Upper lobe of right lung (tissue), 1 donor: ENCODE measurements around the gene MAML1. TPM values are rescaled to one million over a fixed set of nuclear protein-coding genes. Genes with fewer than 3 reads are reported as not detected.

Source experiments
- ATAC-seq: fragments of 200-7000 bp; cut with Tn5 transposase; one replicate; pipeline ENCODE4 v1.9.1; 2020; ENCODE audit warnings: mild to moderate bottlenecking, moderate library complexity
- DNase-seq: peaks from one replicate; pipeline ENCODE4 v3.0.0-alpha.2; 2020
- H3K27ac ChIP-seq: fragments of 200-600 bp; one replicate; pipeline ENCODE4 v1.8.0; 2022
- H3K27me3 ChIP-seq: fragments of 200-600 bp; one replicate; pipeline ENCODE4 v1.8.0; 2022; ENCODE audit warnings: mild to moderate bottlenecking
- H3K36me3 ChIP-seq: fragments of 200-600 bp; one replicate; pipeline ENCODE4 v1.8.0; 2022
- H3K4me1 ChIP-seq: fragments of 200-600 bp; one replicate; pipeline ENCODE4 v1.8.0; 2022
- H3K4me3 ChIP-seq: fragments of 200-600 bp; one replicate; pipeline ENCODE4 v1.8.0; 2022; ENCODE audit warnings: mild to moderate bottlenecking
- H3K9me3 ChIP-seq: fragments of 200-600 bp; one replicate; pipeline ENCODE4 v1.8.0; 2022
- intact Hi-C: fragments of 100-400 bp; cut with DNase I; formaldehyde crosslinking; loops from one replicate; pipeline ENCODE4 v1.11.0; 2022
- total RNA-seq: library from RNA; stranded (reverse); fragmentation: NEBNext Ultra II Directional; extraction: Animal tissue kit (Norgen Biotek cat#: 25700); gene quantifications from one replicate; pipeline ENCODE4 v1.2.1, GENCODE V29; 2021
- TF ChIP-seq, protein P1 (sequence below): fragments of 200-600 bp; IDR thresholded peaks from one replicate; pipeline ENCODE4 v1.8.0; 2022; ENCODE audit warnings: antibody characterized with exemption
- donor health status: DM: no; HTN: yes; CAD: no; lungs with severe emphysema.

MAML1 gene
- total RNA-seq, 1 donor from 2014 or later, result 24.4 TPM

DNA sequence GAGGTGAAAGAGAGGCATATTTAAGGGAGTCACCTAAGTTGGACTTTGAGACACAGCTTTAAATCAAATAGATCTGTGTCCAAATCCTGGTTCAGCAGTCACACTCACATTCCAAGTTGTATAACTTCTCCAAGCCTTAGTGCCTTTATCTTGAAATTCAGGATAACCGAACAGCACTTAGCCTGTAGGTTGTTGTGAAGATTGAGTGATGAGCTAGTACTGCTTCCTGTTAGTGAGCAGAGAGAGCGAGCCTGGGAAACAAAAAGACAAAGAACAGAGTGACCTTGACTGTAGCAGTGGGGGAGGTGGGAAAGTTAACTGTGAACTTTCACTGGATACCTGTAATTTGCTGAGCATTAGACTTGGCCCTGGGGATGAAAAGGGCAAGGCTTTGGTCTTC lies 22.4 kb downstream of the MAML1 start:
- ATAC-seq, result no peak
- Histone ChIP-seq H3K36me3 (no peaks in the 10 kb centered on the region), H3K27me3 (no peaks in the 10 kb centered on the region), H3K4me1 (peaks cover 27% of the 10 kb centered on the region), H3K27ac (no peak overlapping the region), H3K9me3 (no peaks in the 10 kb centered on the region), H3K4me3 (no peak overlapping the region)
- DNase-seq, result no peak
- intact Hi-C loops, result no loop called here
- TF ChIP-seq, protein P1, sequence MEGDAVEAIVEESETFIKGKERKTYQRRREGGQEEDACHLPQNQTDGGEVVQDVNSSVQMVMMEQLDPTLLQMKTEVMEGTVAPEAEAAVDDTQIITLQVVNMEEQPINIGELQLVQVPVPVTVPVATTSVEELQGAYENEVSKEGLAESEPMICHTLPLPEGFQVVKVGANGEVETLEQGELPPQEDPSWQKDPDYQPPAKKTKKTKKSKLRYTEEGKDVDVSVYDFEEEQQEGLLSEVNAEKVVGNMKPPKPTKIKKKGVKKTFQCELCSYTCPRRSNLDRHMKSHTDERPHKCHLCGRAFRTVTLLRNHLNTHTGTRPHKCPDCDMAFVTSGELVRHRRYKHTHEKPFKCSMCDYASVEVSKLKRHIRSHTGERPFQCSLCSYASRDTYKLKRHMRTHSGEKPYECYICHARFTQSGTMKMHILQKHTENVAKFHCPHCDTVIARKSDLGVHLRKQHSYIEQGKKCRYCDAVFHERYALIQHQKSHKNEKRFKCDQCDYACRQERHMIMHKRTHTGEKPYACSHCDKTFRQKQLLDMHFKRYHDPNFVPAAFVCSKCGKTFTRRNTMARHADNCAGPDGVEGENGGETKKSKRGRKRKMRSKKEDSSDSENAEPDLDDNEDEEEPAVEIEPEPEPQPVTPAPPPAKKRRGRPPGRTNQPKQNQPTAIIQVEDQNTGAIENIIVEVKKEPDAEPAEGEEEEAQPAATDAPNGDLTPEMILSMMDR, result no peak

DNA sequence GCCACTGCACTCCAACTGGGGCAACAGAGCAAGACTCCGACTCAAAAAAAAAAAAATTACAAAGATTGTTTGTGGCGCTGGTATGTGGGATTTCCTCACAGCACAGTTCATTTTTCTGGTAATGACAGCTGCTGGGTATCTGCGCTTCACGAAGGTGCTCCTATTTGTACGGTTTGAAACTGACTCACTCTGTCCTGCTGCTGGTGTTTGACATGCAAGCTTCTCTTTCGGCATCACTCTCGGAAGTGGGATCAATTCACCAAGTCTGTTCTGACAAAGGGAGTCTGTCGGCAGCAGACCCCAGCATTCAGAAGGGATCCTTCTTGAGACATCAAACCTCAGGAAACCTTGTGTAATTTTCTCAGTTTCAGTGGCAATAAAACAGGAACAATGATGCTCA lies 26.3 kb downstream of the MAML1 start:
- peaks cover 60% of the 10 kb centered on the region for H3K4me1 ChIP-seq
- TF ChIP-seq, protein P1, result no peak
- DNase-seq (no peak), ATAC-seq (peak; percentile 5)
- H3K4me3 ChIP-seq, result no peak overlapping the region
- H3K27me3 ChIP-seq, result no peaks in the 10 kb centered on the region
- intact Hi-C loops, result no loop called here
- H3K27ac ChIP-seq, result no peak overlapping the region
- H3K9me3 ChIP-seq, result no peaks in the 10 kb centered on the region
- no peaks in the 10 kb centered on the region for H3K36me3 ChIP-seq

DNA sequence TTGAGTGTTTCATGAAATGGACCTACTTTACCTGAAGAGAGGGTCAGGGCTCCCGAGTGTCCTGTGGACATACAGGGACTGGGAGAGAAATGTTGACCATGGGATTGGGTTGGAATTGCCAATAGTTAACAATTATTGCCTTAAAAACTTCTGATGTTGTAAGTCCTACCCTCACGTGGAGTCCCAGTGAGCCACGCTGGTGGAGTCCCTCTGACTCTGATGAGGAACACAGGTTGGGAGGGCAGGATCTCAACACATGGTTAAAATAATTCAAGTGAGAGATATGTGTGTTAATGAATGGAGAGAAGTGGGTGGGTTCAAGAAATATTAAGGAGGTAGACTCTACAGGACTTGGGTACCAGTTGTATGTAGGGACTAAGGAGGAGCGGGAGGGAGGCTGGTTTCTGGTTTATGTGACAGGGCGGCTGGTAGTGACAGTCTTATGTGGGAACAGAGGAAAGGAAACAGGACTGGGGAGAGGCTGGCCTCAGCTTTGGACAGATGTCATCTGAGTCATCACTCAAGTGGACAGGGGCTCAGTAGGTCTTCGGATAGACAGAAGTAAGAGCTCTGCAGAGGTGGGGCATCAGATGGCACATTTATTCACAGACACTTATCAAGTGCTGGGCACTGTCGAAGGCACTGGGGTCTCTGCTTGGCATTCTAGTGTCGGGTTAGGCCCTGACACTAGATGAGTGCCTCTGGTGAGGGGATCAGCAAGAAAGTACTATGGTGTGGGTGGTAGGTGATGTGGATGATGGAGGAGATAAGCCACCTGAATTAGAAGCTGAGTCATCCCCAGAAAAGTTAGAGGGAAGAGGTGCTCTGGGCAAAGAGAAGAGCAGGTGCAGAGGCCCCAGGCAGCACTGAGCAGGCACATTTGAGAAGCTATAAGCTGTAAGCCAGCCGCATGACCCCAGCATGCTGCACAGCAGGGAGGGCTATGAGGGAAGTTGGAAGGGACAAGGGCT lies 27.2 kb downstream of the MAML1 start:
- TF ChIP-seq, protein P1, result no peak
- Histone ChIP-seq H3K4me1 (peaks cover 57% of the 10 kb centered on the region), H3K9me3 (no peaks in the 10 kb centered on the region), H3K4me3 (no peak overlapping the region), H3K27ac (no peak overlapping the region), H3K27me3 (no peaks in the 10 kb centered on the region), H3K36me3 (no peaks in the 10 kb centered on the region)
- no peak for ATAC-seq
- intact Hi-C loops, result loop anchor here (5.0 kb wide), 1 partner anchor 37 kb away; no protein-coding TSS in a partner anchor
- no peak for DNase-seq

GRCh38 chr5:179762079-179762780 lies 29.6 kb downstream of the MAML1 start:
- Histone ChIP-seq H3K27me3 (no peaks in the 10 kb centered on the region), H3K27ac (peak overlapping the region; percentile 39), H3K4me3 (no peak overlapping the region), H3K4me1 (peaks cover 73% of the 10 kb centered on the region), H3K9me3 (no peaks in the 10 kb centered on the region), H3K36me3 (peaks cover 20% of the 10 kb centered on the region)
- DNase-seq (no peak), ATAC-seq (peak; percentile 49)
- TF ChIP-seq, protein P1, result no peak
- intact Hi-C loops, result loop anchor here (5.0 kb wide), 1 partner anchor 35 kb away; no protein-coding TSS in a partner anchor

- no peak for ATAC-seq
- H3K36me3 ChIP-seq, result peaks cover 23% of the 10 kb centered on the region
- TF ChIP-seq, protein P1, result no peak
- no peaks in the 10 kb centered on the region for H3K27me3 ChIP-seq
- intact Hi-C loops, result loop anchor here (5.0 kb wide), 1 partner anchor 35 kb away; no protein-coding TSS in a partner anchor
- peaks cover 70% of the 10 kb centered on the region for H3K4me1 ChIP-seq
- no peak for DNase-seq
- H3K4me3 ChIP-seq, result no peak overlapping the region
- no peaks in the 10 kb centered on the region for H3K9me3 ChIP-seq
- H3K27ac ChIP-seq, result no peak overlapping the region
Observed at GRCh38 chr5:179762781-179763176, 30.2 kb downstream of the MAML1 start.
